ENCODE results near the gene SLC6A18. TPM values are rescaled to one million over a fixed set of nuclear protein-coding genes. Genes with fewer than 3 reads are reported as not detected.

The SLC6A18 gene
- total and polyA plus RNA-seq, 9 of the 15 experiments (the other 6 are each of a cell fraction or from before 2014, with no cell fraction given), result not detected

DNA sequence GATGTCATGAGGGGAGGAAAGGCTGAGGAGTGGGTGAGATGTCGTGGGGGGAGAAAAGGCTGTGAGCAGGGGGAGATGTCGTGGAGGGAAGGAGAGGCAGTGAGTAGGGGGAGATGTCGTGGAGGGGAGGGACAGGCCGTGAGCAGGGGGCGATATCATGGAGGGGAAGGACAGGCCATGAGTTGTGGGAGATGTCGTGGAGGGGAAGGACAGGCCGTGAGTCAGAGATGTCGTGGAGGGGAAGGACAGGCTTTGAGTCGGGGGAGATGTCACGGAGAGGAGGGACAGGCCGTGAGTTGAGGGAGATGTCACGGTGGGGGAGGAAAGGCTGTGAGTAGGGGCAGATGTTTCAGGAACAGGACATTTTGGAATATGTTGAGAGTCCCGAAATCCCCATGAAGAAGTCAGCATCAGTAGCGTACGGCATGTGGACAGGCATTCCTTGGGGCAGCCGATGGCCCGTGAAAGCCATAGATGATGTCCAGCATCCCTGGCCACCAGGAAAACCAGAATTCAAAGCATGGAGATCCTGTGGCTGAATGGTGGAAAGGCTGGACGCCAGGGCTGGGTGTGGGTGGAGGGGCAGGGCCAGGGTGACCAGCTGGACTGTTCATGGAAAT lies 32.1 kb upstream of the SLC6A18 start:
- in situ Hi-C loops (cut with MboI), result no loop called here
- peak; percentile 20 for ATAC-seq
- no TSS peak for BruUV-seq (replicated peaks)
- no peak for TF ChIP-seq IFI16 (CRISPR knock-in tag; IDR thresholded peaks at IDR 0.05)
- TF ChIP-seq TRIM25 (IDR thresholded peaks at IDR 0.05; ENCODE audit: borderline replicate concordance), result no peak
- no peak for TF ChIP-seq GTF2A2 (tag; IDR thresholded peaks at IDR 0.05)
- TF ChIP-seq, protein P1, sequence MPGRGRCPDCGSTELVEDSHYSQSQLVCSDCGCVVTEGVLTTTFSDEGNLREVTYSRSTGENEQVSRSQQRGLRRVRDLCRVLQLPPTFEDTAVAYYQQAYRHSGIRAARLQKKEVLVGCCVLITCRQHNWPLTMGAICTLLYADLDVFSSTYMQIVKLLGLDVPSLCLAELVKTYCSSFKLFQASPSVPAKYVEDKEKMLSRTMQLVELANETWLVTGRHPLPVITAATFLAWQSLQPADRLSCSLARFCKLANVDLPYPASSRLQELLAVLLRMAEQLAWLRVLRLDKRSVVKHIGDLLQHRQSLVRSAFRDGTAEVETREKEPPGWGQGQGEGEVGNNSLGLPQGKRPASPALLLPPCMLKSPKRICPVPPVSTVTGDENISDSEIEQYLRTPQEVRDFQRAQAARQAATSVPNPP (IDR thresholded peaks at IDR 0.05; ENCODE audit: borderline replicate concordance, insufficient read depth, insufficient read length), result no peak
- TF ChIP-seq, protein P2, sequence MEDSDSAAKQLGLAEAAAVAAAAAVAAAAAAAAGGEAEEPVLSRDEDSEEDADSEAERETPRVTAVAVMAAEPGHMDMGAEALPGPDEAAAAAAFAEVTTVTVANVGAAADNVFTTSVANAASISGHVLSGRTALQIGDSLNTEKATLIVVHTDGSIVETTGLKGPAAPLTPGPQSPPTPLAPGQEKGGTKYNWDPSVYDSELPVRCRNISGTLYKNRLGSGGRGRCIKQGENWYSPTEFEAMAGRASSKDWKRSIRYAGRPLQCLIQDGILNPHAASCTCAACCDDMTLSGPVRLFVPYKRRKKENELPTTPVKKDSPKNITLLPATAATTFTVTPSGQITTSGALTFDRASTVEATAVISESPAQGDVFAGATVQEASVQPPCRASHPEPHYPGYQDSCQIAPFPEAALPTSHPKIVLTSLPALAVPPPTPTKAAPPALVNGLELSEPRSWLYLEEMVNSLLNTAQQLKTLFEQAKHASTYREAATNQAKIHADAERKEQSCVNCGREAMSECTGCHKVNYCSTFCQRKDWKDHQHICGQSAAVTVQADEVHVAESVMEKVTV (CRISPR knock-in tag; IDR thresholded peaks at IDR 0.05), result no peak
- no peak for TF ChIP-seq DPF2 (IDR thresholded peaks at IDR 0.05)
- TF ChIP-seq LARP7 (IDR thresholded peaks at IDR 0.05), result no peak
- no peak for TF ChIP-seq CTCF (IDR thresholded peaks at IDR 0.05 in 2 of 3, conservative IDR thresholded peaks at IDR 0.05 in 1 of 3; ENCODE audit: insufficient read depth in 2 of 3, low read depth in 1 of 3, low read length in 3 of 3)
- TF ChIP-seq, protein P3, sequence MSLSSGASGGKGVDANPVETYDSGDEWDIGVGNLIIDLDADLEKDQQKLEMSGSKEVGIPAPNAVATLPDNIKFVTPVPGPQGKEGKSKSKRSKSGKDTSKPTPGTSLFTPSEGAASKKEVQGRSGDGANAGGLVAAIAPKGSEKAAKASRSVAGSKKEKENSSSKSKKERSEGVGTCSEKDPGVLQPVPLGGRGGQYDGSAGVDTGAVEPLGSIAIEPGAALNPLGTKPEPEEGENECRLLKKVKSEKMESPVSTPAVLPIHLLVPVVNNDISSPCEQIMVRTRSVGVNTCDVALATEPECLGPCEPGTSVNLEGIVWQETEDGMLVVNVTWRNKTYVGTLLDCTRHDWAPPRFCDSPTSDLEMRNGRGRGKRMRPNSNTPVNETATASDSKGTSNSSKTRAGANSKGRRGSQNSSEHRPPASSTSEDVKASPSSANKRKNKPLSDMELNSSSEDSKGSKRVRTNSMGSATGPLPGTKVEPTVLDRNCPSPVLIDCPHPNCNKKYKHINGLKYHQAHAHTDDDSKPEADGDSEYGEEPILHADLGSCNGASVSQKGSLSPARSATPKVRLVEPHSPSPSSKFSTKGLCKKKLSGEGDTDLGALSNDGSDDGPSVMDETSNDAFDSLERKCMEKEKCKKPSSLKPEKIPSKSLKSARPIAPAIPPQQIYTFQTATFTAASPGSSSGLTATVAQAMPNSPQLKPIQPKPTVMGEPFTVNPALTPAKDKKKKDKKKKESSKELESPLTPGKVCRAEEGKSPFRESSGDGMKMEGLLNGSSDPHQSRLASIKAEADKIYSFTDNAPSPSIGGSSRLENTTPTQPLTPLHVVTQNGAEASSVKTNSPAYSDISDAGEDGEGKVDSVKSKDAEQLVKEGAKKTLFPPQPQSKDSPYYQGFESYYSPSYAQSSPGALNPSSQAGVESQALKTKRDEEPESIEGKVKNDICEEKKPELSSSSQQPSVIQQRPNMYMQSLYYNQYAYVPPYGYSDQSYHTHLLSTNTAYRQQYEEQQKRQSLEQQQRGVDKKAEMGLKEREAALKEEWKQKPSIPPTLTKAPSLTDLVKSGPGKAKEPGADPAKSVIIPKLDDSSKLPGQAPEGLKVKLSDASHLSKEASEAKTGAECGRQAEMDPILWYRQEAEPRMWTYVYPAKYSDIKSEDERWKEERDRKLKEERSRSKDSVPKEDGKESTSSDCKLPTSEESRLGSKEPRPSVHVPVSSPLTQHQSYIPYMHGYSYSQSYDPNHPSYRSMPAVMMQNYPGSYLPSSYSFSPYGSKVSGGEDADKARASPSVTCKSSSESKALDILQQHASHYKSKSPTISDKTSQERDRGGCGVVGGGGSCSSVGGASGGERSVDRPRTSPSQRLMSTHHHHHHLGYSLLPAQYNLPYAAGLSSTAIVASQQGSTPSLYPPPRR (CRISPR knock-in tag; IDR thresholded peaks at IDR 0.05; ENCODE audit: borderline replicate concordance), result no peak
- no peak for TF ChIP-seq TFAM (CRISPR knock-in tag; conservative IDR thresholded peaks at IDR 0.05)

More for the DNA sequence above, 32.1 kb upstream of the SLC6A18 start:
- peak; percentile 42 for FAIRE-seq
- 17% methylated on average over 15 of the region's 18 CpGs for WGBS (ENCODE audit: insufficient coverage, low coverage, missing lambda C conversion rate)
- Histone ChIP-seq H3K36me3 (ENCODE audit: control insufficient read depth, insufficient read depth, low read length) (no peaks in the 10 kb centered on the region), H3K27ac (ENCODE audit: extremely low read depth, low read depth, low read length) (no peak overlapping the region), H3K9me1 (ENCODE audit: control insufficient read depth, insufficient read depth, low read length) (no peaks in the 10 kb centered on the region), H3K4me3 (no peak overlapping the region), H3K9ac (ENCODE audit: insufficient read depth in 1 of 2, low read depth in 2 of 2, low read length in 2 of 2) (peak overlapping the region in 1 of 2 experiments; percentile 49; a peak in 2 of 4 replicates), H3K4me1 (replicated peaks in 1 of 2; ENCODE audit: control insufficient read depth in 2 of 2, insufficient read depth in 2 of 2, low read length in 2 of 2) (peaks cover 28 to 47% of the 10 kb centered on the region in 2 experiments), H3K9me3 (replicated peaks; ENCODE audit: control insufficient read depth, insufficient read depth, low read depth, low read length) (no peaks in the 10 kb centered on the region; the same call in 1 of the 2 replicates), H3K79me2 (ENCODE audit: control insufficient read depth, insufficient read depth, low read length) (no peaks in the 10 kb centered on the region), H3K4me2 (ENCODE audit: insufficient read depth, low read length) (no peak overlapping the region; the same call in 1 of the 2 replicates), H4K20me1 (replicated peaks; ENCODE audit: control insufficient read depth, insufficient read depth, low read length) (no peaks in the 10 kb centered on the region), H3K27me3 (ENCODE audit: control insufficient read depth in 2 of 2, insufficient read depth in 2 of 2, low read length in 2 of 2) (no peaks in the 10 kb centered on the region; a peak in 1 of 5 replicates), H2AFZ (ENCODE audit: low read depth, low read length) (peak overlapping the region; percentile 28; the same call in 1 of the 2 replicates)
- intact Hi-C loops (cut with micrococcal nuclease), result no loop called here
- no peak for DNase-seq (ENCODE audit: extremely low read depth in 1 of 4, low spot score in 3 of 4)
- CTCF ChIA-PET (ENCODE audit: low intra/inter-chr PET ratio), result no interaction called here
- POLR2A ChIA-PET, result interaction anchor here (0.9 kb wide), 1 partner anchor 8 kb away, joined by 3 read pairs; no protein-coding TSS in a partner anchor

All from K562 (cell line).